ENCODE measurements around the gene GJC2.
"Not testable (repeated sequence)": the region's sequence is repeated elsewhere in the genome, so short reads cannot be mapped to it uniquely, and the experiment has no call there.

GJC2 gene

GRCh38 chr1:228173528-228174481 is 24.1 kb downstream of the GJC2 start:
- not testable (repeated sequence) for DNase-seq

- no peak for DNase-seq
These were observed 25.0 kb downstream of the GJC2 start for GRCh38 chr1:228174482-228175315.

GRCh38 chr1:228175316-228176023 is 25.7 kb downstream of the GJC2 start:
- DNase-seq = no peak

GRCh38 chr1:228176024-228176395 is 26.3 kb downstream of the GJC2 start:
- no peak for DNase-seq

- no peak for DNase-seq
These were observed 26.9 kb downstream of the GJC2 start for GRCh38 chr1:228176461-228177182.

- no peak for DNase-seq
These were observed 27.4 kb downstream of the GJC2 start for GRCh38 chr1:228177183-228177475.

- no peak for DNase-seq
These were observed 28.3 kb downstream of the GJC2 start for GRCh38 chr1:228177721-228178710.

GRCh38 chr1:228178737-228179684 is 29.3 kb downstream of the GJC2 start:
- no peak for DNase-seq

GRCh38 chr1:228180271-228180958 is 30.7 kb downstream of the GJC2 start:
- no peak for DNase-seq

GRCh38 chr1:228180959-228181644 is 31.4 kb downstream of the GJC2 start:
- DNase-seq = no peak

- DNase-seq = no peak
These were observed 31.9 kb downstream of the GJC2 start for GRCh38 chr1:228181645-228182034.

- no peak for DNase-seq
These were observed 32.7 kb downstream of the GJC2 start for GRCh38 chr1:228182296-228183030.

GRCh38 chr1:228184152-228184551 is 34.4 kb downstream of the GJC2 start:
- no peak for DNase-seq

- no peak for DNase-seq
These were observed 35.9 kb downstream of the GJC2 start for GRCh38 chr1:228185641-228185965.

GRCh38 chr1:228188249-228188648 is 38.5 kb downstream of the GJC2 start:
- not testable (repeated sequence) for DNase-seq

- DNase-seq = no peak
These were observed 40.5 kb downstream of the GJC2 start for GRCh38 chr1:228190182-228190581.

- DNase-seq = no peak
These were observed 41.0 kb downstream of the GJC2 start for GRCh38 chr1:228190778-228191177.

- DNase-seq = no peak
These were observed 44.7 kb downstream of the GJC2 start for GRCh38 chr1:228194436-228194835.
